GM12875 (cell line): ENCODE results near the gene FOXR1.

Source experiments
- H3K4me3 ChIP-seq: one replicate; pipeline ENCODE4 v1.5.1; 2011; ENCODE audit warnings: low read depth, low read length, control low read depth
- CTCF ChIP-seq: IDR thresholded peaks from 2 replicates; pipeline ENCODE4 v1.5.1; 2011; ENCODE audit warnings: low read depth, mild to moderate bottlenecking, control low read depth, inconsistent platforms, low read length, moderate library complexity, borderline replicate concordance; ENCODE audit not compliant: insufficient read depth

Gene FOXR1

GRCh38 chr11:118927554-118928100 lies 43.9 kb upstream of the FOXR1 start:
- H3K4me3 ChIP-seq: no peak overlapping the region
- TF ChIP-seq CTCF: no peak

DNA sequence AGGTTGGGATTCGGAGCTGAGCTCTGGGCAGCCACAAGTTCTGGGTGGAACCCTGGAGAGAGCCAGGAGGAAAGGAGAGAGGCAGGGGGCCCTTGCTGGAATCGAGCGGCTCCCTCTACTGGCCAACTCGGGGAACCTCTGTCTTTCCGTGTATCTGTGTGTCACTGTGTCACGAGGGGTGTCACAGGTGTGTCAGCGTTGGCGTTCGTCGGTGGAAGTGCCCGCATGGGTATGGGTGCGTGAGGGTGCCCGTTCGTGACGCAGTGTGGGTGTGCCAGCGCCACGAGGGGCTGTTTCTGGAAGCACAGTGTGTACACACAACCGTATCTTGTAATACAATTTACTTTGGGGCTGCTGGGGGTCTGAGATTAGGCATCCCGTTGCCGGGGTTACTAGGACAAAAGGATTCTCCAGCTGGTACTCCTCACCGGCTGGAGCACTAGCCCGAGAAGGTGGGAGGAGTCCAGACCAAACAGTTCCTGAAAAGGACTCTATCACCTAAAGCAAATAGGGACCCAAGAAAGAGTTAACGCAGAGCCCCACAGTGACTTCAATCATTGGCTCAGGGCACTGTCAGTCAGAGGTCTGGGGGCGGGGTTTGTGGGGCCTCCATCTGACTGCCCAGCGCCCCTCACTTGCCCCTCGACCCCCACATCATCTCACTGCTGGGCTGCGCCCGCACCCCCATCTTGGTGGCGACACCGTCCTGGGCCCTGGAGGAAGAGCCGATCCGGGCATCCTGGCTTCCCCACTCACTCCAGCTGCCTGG lies 43.3 kb upstream of the FOXR1 start:
- TF ChIP-seq CTCF: peak; percentile 97
- H3K4me3 ChIP-seq: peak overlapping the region; percentile 56

- H3K4me3 ChIP-seq: peak overlapping the region; percentile 56
- no peak for TF ChIP-seq CTCF
Observed at GRCh38 chr11:118928870-118929500, 42.6 kb upstream of the FOXR1 start.

GRCh38 chr11:118929501-118930093 lies 42.0 kb upstream of the FOXR1 start:
- H3K4me3 ChIP-seq: peak overlapping the region; percentile 56
- TF ChIP-seq CTCF: no peak

DNA sequence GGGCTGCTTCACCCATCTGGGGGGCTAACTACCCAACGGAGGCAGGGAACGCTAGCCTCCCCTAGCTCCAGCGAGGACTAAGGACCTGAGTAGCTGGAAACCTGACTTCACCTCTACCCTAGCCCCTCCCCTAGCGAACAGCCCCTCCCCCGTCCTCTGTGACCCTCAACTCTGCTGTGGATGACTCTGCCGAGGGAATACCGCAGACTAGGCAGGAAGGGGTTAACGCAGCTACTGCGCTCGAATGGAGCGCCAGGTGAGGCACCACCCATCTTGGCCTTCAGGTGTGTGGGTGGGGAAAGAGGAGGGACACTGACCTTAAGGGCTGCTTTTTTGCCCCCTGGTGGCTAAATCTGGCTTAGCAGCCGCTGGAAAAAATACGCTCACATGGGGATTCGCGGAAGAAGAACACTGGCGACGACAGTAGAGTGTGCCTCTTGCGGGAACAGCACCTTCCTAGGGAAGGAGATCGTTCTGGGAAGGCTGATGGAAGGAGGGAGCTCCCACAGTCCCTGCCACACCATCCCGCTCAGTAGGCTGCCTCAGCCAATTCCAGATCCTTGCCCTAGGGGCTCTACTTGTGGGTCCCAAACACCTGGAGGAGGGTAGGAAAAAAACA lies 41.4 kb upstream of the FOXR1 start:
- peak overlapping the region; percentile 56 for H3K4me3 ChIP-seq
- peak; percentile 89 for TF ChIP-seq CTCF

DNA sequence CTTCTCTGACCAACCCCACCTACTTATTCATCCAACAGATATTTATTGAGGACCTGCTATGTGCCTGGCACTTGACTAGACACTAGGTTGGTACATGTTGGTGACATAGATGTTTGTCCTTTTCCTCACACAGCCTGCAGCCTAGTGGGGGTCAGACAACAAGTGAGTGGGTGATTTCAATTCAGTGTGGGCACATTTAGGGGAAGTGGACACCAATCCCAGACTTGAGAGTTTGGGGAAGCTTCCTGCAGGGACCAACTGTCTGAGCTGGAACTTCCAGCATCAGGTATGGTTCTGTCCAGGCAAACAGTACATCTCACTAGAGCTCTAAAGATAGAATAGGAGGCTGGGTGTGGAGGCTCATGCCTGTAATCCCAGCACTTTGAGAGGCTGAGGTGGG lies 40.0 kb upstream of the FOXR1 start:
- H3K4me3 ChIP-seq: no peak overlapping the region
- TF ChIP-seq CTCF: no peak
